ENCODE data around the gene HDHD3. TPM values are rescaled to one million over a fixed set of nuclear protein-coding genes. Genes with fewer than 3 reads are reported as not detected.

Gene HDHD3
- total RNA-seq, 6 experiments from 2014 or later: 3.3 to 4.8 (median 3.8) TPM

DNA sequence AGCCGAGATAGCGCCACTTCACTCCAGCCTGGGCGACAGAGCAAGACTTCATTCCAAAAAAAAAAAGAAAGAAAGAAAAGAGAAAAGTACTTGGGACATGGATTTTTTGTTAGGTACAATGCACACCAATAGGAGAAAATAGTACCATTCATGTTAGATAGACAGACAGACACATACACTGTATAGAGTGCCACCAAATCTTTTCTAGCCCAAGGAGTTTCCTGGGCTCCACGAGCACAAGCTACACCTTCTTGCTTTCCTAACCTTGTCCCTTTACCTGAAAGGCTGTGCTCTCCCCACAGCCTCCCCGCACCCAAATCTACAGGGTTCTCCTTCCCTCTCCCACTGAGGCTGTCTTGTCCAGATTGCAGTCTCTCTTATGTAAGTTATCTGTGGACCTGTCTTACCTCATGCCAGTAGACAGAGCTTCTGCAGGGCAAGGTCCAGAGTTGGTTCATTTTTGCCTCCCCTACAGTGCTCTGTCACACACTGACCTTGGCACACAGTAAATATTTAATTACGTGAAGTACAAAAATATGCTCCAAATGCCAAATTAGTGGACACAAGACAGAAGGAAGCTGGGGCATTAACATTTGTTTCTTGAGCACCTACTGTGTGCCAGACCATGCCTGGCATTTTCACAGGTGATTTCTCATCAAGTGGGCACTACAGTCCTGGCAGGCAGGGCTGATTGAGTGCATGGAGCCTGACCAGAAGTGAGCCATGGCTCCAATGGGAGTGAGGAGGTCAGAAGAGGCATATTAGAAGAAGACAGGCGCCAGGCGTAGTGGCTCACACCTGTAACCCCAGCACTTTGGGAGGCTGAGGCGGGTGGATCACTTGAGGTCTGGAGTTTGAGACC lies 18.4 kb upstream of the HDHD3 start:
- DNase-seq: no peak
- no peaks in the 10 kb centered on the region for H3K9me3 Mint-ChIP-seq
- H3K27me3 Mint-ChIP-seq (ENCODE audit: insufficient read depth): peaks cover 1% of the 10 kb centered on the region
- TF ChIP-seq, protein P1, sequence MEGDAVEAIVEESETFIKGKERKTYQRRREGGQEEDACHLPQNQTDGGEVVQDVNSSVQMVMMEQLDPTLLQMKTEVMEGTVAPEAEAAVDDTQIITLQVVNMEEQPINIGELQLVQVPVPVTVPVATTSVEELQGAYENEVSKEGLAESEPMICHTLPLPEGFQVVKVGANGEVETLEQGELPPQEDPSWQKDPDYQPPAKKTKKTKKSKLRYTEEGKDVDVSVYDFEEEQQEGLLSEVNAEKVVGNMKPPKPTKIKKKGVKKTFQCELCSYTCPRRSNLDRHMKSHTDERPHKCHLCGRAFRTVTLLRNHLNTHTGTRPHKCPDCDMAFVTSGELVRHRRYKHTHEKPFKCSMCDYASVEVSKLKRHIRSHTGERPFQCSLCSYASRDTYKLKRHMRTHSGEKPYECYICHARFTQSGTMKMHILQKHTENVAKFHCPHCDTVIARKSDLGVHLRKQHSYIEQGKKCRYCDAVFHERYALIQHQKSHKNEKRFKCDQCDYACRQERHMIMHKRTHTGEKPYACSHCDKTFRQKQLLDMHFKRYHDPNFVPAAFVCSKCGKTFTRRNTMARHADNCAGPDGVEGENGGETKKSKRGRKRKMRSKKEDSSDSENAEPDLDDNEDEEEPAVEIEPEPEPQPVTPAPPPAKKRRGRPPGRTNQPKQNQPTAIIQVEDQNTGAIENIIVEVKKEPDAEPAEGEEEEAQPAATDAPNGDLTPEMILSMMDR (IDR thresholded peaks at IDR 0.05): no peak
- no peak overlapping the region for H3K4me3 Mint-ChIP-seq
- peaks cover 32% of the 10 kb centered on the region for H3K4me1 Mint-ChIP-seq (ENCODE audit: low read depth)
- no peak overlapping the region for H3K27ac Mint-ChIP-seq
- no peaks in the 10 kb centered on the region for H3K36me3 Mint-ChIP-seq (ENCODE audit: low read depth)

DNA sequence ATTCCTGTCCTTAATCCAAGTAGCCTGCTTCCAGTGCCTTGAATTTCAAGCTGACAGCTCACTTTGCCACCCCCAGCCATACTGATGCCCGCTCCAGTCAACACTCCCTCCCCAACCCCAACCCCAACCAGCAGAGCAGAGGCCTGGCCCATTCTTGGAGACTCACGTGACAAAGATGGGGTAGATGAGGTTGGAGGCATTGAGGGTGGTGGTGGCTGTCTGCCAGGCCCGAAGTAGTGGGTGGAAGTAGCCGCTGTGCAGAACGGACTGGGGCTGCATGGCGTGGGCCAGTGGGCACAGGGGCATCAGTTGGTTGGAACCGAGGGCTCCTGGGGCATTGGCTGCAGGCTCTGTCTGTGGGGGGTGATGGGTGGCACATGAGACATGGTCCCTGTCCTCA lies 16.5 kb upstream of the HDHD3 start:
- peaks cover 1% of the 10 kb centered on the region for H3K27me3 Mint-ChIP-seq (ENCODE audit: insufficient read depth)
- no peak overlapping the region for H3K27ac Mint-ChIP-seq
- no peak overlapping the region for H3K4me3 Mint-ChIP-seq
- no peaks in the 10 kb centered on the region for H3K9me3 Mint-ChIP-seq
- TF ChIP-seq, protein P1 (IDR thresholded peaks at IDR 0.05): no peak
- no peak for DNase-seq
- peaks cover 12% of the 10 kb centered on the region for H3K4me1 Mint-ChIP-seq (ENCODE audit: low read depth)
- no peaks in the 10 kb centered on the region; the same call in 1 of the 2 replicates for H3K36me3 Mint-ChIP-seq (ENCODE audit: low read depth)

DNA sequence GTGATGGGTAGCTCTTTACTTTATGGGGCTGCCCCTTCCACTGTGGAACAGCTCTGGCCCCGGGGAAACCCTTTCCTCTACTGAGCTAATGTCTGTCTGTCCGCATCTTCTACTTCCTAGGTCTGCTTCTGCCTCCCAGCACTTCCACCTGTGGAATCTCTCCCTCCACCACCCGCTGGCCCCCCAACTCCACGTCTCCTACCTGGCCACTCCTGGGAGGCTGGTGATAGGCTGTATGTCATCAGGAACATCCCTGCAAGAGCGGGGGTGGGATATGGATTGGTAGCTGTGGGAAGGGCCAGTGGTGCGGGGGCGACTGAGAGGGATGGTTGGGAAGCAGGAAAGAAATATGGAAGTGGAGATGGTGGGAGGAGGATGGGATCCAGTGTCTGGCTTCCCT lies 15.1 kb upstream of the HDHD3 start:
- no peak overlapping the region for H3K4me3 Mint-ChIP-seq
- H3K27me3 Mint-ChIP-seq (ENCODE audit: insufficient read depth): peaks cover 1% of the 10 kb centered on the region
- TF ChIP-seq, protein P1 (IDR thresholded peaks at IDR 0.05): no peak
- H3K4me1 Mint-ChIP-seq (ENCODE audit: low read depth): peaks cover 7% of the 10 kb centered on the region
- no peaks in the 10 kb centered on the region for H3K9me3 Mint-ChIP-seq
- no peak overlapping the region for H3K27ac Mint-ChIP-seq
- DNase-seq: no peak
- peaks cover 9% of the 10 kb centered on the region for H3K36me3 Mint-ChIP-seq (ENCODE audit: low read depth)

DNA sequence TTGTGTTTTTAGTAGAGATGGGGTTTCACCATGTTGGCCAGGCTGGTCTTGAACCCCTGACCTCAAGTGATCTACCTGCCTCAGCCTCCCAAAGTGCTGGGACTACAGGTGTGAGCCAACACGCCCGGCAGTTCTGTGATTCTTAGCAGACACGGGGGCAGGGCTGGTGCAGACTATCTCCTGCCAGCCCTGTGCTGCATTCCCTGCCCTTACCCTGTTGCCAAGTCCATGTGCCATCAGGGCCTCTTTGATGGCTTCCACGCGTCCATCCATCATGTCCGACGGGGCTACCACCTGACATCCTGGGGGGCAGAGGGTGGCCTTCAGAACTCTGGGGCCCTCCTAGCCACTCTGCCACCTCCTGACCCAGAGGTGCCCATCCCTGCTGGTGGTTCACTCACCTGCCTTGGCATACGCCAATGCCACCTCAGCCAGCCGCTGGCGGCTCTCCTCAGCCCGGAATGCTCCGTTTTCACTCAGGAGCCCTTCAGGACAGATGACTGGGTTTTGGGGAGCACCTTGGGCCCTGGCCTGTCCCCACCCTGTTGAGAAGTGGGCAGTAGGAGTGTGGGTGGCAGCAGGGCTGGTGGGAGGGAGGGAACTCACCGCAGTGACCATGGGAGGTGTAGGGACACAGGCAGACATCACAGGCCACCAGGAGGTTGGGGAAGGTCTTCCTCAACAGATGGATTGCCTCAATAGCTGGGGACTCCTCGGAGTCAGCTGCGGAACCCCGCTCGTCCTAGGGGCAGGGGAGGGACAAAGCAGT lies 13.6 kb upstream of the HDHD3 start:
- peaks cover 19% of the 10 kb centered on the region for H3K36me3 Mint-ChIP-seq (ENCODE audit: low read depth)
- no peak overlapping the region for H3K4me3 Mint-ChIP-seq
- no peaks in the 10 kb centered on the region for H3K9me3 Mint-ChIP-seq
- TF ChIP-seq, protein P1 (IDR thresholded peaks at IDR 0.05): no peak
- H3K4me1 Mint-ChIP-seq (ENCODE audit: low read depth): no peaks in the 10 kb centered on the region
- no peak overlapping the region for H3K27ac Mint-ChIP-seq
- no peak for DNase-seq
- H3K27me3 Mint-ChIP-seq (ENCODE audit: insufficient read depth): peaks cover 1% of the 10 kb centered on the region

DNA sequence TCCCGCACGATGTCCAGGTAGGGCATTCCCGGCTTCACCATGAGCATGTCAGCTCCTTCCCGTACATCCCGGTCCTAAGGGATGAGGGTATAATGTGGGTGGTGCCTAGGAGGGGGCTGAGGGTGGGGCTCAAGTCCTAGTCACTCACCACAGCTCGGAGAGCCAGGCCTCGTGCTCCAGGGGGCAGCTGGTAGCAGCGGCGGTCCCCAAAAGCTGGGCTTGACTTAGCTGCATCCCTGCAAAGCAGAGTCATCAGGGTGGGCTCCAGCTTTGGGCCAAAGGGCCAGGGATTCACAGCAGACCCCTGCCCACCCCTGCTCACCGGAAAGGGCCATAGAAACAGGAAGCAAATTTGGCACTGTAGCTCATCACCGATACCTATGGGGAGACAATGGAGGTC lies 12.7 kb upstream of the HDHD3 start:
- no peaks in the 10 kb centered on the region for H3K4me1 Mint-ChIP-seq (ENCODE audit: low read depth)
- DNase-seq: no peak
- TF ChIP-seq, protein P1 (IDR thresholded peaks at IDR 0.05): no peak
- no peaks in the 10 kb centered on the region for H3K9me3 Mint-ChIP-seq
- peaks cover 19% of the 10 kb centered on the region for H3K36me3 Mint-ChIP-seq (ENCODE audit: low read depth)
- no peak overlapping the region for H3K4me3 Mint-ChIP-seq
- peaks cover 1% of the 10 kb centered on the region for H3K27me3 Mint-ChIP-seq (ENCODE audit: insufficient read depth)
- H3K27ac Mint-ChIP-seq: no peak overlapping the region
